GM21825 (cell line): ENCODE measurements around the gene SULT1A2.
"Not testable (repeated sequence)": the region's sequence is repeated elsewhere in the genome, so short reads cannot be mapped to it uniquely, and the experiment has no call there.

ENCODE experiments used
- ATAC-seq: cut with Tn5 transposase; IDR thresholded peaks from one replicate; pipeline ENCODE4 v1.9.1; 2021; ENCODE audit warnings: mild to moderate bottlenecking, moderate library complexity; ENCODE audit not compliant: unreplicated experiment

SULT1A2 gene

DNA sequence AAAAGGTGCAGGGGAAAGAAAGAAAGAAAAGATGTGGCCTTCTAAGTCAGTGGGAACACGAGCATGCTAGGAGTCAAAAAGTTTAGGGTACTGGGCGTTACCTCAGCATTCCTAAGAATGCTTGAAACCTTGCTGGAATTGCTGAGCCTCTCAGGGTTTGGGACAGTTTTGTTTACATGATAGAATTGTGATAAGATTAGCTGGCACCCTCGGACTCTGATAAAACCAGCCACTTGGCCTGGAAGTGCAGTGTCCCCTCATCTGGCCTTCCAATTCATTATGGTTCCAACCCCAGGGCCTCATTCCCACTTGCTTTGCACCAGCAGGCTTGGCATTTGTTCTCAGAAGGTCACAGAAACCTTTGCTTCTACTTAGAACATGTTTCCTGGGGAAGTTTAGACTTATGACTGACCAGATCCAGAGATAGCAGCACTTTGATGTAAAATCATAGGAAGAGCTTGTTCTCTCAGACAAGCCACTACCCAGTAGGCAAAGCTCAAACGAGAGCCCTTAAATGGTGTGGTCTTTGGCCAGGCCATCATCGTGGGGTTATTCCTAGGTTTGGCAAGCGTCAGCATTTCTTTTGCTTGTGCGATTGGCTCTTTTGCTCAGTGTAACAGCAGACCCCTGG, 35.2 kb downstream of the SULT1A2 start:
- no peak for ATAC-seq

DNA sequence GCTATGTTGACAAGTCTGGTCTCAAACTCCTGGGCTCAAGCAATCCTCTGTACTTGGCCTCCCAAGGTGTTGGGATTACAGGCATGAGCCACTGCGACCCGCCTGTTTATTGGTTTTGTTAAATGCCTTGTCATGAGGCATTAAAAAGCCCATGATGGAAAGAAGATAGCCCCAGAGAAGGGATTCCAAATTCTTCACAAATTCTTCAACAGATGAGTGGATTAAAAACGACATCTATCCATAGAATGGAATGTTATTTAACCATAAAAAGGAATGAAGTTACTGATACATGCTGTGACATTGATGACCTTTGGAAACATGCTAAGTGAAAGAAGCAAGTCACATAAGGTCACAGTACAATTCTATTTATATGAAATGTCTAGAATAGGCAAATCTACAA, 38.4 kb downstream of the SULT1A2 start:
- ATAC-seq: no peak

DNA sequence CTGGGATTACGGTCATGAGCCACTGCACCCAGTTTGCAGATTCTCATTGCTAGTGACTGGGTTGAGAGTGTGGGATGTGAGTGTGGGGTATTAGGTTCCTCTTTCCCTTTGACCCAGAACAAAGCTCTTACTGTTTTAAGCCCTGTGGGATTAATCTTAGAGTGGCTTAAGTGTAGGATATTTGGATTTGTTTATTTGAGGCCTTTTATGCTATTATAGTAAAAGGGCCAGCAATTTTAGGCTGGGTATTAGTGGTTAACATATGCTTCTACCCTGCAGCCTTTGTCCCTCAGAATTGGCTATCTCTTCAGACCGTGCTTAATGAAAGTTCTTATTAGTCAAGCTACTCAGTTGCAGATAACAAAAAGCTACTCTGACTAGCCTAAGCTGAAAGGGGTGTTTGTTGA, 39.9 kb downstream of the SULT1A2 start:
- no peak for ATAC-seq

DNA sequence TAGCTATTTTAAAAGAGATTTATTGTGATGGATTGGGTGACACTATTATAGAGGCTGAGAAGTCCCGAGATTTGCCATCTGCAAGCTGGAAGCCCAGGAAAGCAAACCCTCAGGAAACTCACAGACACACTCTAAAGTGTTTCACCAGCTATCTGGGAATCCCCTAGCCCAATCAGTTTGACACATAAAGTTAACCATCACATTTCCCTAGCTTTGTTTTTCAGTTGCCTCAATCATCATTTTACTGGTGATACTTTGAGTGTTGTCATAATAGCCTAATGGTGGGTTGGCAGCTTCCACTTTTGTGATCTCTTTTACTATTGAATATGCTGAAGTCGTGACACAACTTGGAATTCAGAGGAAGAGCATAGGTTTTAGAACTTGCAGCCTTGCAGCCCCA, 41.3 kb downstream of the SULT1A2 start:
- no peak for ATAC-seq

DNA sequence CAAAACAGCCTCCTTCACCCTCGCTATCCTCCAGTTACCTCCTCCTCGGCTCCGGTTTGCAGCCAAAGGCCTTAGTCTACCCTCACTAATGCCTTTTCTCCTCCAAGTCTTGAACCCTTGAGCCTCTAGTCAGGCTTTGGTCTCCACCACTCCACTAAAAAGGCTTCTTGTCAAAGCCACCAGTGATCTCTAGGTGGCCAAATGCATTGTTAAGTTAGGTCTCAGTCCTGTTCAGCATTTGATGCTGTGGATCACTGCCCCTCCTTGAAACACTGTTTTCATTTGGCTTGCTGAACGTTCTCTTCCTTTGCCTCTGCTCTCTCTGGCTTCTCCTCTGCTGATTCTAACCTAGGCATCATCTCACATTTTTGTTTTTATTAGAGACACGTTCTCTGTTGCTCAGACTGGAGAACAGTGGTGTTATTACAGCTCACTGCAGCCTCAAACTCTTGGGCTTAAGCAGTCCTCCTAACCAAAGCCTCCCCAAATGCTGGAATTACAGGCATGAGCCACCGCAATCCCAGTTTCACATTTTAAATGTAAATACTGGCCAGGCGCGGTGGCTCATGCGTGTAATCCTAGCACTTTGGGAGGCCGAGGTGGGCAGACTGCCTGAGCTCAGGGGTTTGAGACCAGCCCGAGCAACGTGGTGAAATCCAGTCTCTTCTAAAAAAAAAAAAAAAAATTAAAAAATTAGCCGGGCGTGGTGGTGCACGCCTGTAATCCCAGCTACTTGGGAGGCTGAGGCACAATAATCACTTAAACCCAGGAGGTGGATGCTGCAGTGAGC, 42.0 kb downstream of the SULT1A2 start:
- ATAC-seq: no peak

DNA sequence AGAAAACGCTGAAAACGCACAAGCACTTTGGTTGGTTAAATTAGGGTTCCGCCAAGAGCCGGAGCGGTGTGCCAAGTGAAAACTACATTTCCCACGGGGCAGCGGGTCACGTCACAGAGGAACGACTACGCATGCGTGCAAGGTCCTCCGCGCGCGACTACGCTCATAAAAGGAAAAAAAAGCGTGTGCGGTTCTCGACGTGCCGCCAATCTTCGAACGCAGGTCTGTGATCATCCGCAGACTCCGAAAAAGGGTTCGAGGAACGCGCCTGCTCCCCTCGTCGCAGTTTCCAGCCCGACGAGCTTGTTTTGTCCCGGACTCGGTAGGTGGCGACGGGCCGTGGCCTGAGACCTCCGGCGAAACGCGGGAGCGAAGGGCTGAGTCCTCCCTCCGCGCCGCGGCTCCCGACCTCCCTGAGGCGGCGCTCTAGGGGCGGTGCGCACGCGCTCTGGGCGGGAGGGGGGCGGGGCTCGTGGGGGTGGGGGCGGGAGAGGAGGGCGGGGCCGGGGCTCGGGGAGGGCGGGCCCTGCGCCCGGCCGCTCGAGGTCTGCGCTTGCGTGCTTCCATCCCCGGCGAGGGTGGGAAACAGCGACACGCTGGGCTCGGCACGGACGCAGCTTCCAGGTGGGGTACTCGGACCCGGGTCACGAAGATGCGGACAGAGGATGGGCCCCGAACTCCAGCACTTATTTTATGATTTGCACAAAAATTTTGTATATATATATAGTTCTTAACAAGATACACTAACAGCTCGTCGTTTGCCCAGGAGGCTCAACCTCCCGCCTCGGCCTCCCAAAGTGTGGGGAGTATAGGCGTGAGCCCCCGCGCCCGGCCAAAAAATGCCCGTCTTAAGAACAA, 42.8 kb downstream of the SULT1A2 start, which contains the start of gene SGF29:
SGF29 (plus strand) TSS at position 145 of the 858 bp plus-strand sequence. CDS start 27,150 bp downstream, outside the sequence.
- peak; percentile 72 for ATAC-seq

DNA sequence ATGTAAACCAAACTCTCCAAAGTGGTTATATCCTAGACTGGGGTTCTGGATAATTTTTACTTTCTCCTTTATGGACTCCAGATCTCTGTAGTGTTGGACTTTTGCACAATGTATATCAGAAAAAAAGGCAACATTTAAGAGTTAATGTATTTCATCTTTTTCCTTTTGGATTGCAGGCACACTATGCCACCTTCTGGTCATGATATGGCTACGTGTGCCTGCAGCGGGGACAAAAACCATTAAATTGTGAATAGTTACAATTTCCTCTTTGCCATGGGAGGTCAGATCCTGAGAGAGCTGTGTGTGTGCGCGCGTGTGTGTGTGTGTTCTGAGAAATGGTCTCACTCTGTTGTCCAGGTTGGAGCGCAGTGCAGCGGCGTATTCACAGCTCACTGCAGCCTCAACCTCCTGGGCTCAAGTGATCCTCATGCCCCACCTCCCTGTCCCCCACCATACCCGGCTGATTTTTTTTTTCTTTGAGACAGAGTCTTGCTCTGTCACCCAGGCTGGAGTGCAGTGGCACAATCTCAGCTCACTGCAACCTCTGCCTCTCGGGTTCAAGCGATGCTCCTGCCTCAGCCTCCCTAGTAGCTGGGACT, 47.5 kb downstream of the SULT1A2 start:
- no peak for ATAC-seq

DNA sequence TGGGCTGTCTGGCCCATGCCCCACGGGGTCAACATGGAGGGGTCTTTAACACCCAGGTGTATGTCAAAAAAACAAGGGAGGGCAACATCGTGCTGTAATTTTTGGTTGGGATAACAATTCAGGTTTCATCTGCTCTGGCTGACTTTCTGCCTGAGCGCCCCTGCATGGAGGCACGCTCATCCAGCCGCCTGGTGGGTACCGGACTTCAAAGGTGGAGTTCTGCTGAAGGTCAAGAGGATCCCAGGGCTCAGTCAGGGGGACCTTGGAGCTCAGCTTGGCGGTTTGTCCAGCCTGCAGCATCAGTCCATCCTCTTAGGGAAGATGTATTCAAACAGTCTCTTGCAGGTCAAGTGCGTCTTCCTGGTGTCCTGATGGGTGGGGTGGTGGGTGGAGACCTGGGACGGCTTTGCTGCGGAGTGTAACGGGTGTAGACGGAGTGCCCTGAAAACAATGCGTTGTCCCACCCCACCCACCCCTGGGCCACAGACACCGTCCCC, 48.5 kb downstream of the SULT1A2 start:
- no peak for ATAC-seq

DNA sequence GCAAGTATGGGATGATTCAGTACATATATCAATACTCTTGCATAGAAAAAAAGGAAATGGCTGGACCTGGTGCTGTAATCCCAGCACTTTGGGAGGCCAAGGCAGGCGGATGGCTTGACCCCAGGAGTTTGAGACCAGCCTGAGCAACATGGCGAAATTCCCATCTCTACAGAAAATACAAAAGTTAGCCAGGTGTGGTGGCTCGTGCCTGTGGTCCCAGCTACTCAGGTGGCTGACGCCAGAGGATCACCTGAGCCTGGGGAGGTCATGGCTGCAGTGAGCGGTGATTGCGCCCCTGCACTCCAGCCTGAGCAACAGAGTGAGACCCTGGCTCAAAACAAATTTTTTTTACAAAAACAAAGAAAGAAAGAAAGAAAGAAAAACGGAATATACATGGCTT, 50.2 kb downstream of the SULT1A2 start:
- no peak for ATAC-seq

DNA sequence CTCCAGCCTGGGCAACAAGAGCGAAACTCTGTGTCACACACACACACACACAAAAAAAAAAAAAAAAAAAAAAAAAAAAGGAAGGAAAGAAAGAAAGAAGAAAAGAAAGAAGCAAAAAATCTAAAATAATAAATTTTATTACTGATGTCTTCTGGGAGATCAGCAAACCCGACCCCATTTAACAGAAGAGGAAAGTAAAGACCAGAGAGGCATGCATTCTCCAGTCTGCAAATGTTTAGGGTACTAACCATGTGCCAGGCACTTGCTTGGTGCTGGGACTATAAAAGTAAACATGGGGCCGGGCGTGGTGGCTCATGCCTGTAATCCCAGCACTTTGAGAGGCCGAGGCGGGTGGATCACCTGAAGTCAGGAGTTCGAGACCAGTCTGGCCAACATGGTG, 50.9 kb downstream of the SULT1A2 start:
- ATAC-seq: not testable (repeated sequence)

DNA sequence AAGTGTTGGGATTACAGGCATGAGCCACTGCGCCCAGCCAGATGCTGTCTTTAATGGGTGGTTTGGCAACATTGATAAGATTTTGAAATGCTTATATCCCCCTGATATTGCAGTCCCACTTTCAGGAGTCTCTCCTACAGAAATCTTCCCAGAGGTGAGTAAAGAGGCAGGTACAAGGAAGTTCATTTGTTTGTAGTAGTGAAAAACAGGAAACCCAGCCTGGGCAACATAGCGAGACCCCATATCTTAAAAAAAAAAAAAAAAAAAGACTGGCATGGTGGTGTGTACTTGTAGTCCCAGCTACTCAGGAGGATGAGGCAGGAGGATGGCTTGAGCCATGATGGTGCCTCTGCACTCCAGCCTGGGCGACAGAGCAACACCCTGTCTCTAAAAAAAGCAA, 51.9 kb downstream of the SULT1A2 start:
- no peak for ATAC-seq

DNA sequence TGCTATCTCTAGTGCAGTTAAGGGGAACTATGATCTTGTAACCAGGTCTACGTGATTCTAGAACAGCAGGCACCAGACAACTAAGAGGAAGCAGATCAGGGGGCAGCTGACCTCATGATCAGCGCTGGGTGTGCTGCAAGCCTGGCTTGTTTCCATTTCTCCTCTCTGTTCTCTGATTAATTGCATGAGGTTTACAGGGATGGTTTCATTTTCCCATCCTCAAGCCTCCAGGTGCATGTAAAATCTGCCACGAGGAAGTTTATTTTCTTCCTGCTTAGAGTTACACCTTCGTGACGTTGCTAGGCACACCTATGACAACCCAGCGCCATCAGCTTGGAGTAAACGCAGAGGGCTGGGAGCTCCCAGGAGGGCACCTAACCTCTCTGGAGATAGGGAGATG, 53.8 kb downstream of the SULT1A2 start:
- ATAC-seq: no peak

DNA sequence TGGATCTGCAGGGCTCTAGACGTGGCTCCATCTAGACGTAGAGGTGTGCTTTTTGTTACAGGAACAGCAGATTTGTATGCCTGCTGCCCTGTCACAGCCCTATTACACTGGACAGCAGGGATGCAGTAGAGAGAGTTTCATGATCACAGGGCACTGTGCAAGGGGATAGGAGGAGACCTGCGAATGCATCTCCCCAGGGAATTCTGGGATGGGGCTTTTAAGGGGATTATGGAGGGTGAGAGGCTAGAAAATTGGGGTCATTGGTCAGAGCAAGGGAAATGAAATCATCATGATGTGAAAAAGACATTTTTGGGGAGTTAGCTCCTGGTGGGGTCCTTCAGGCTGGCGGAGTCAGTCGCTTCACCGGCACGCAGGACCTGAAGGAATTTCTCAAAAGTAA, 54.2 kb downstream of the SULT1A2 start:
- ATAC-seq: no peak
